ENCODE results near the gene TNRC6C.
"Not testable (repeated sequence)": the region's sequence is repeated elsewhere in the genome, so short reads cannot be mapped to it uniquely, and the experiment has no call there.

The TNRC6C gene

DNA sequence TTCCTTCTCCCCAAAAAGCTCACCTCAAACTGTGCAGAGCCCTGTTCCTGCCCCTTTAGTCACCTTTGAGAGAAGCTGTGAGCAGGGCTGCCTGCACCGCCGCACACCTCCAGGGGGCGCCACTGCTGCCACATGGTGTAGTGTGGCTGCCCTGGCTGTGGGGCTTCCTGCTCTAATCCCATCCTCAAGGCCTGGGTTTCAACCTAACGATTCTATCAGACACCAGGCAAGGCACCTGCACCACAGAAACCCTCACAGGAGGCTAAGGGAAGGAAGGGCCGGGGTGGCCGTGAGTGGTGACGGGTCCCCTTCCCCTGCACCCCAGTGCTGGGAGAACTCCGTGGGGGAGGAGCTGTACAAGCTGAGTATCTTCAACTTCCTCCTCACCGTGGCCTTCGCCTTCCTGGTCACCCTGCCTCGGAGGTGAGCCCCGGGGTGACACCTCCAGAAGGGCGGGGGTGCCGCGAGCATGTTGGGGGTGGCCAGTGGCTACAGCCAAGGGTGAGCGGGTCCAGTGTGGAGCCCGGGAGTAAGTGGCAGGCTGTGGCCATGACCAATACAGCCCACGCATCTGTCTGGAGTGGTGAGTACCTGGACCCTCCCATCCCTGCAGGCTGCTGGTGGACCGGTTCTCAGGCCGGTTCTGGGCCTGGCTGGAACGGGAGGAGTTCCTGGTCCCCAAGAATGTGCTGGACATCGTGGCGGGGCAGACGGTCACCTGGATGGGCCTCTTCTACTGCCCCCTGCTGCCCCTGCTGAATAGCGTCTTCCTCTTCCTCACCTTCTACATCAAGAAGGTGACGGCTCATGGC lies 179.1 kb downstream of the TNRC6C start:
- peak; percentile 67 for DNase-seq (ENCODE audit: low spot score)

- DNase-seq (ENCODE audit: low spot score): no peak
Observed at GRCh38 chr17:78138204-78139060, 179.9 kb downstream of the TNRC6C start.

- DNase-seq (ENCODE audit: low spot score): not testable (repeated sequence)
Observed at GRCh38 chr17:78139861-78140168, 181.3 kb downstream of the TNRC6C start.

GRCh38 chr17:78140169-78141051 lies 181.9 kb downstream of the TNRC6C start:
- DNase-seq (ENCODE audit: low spot score): peak; percentile 99

DNA sequence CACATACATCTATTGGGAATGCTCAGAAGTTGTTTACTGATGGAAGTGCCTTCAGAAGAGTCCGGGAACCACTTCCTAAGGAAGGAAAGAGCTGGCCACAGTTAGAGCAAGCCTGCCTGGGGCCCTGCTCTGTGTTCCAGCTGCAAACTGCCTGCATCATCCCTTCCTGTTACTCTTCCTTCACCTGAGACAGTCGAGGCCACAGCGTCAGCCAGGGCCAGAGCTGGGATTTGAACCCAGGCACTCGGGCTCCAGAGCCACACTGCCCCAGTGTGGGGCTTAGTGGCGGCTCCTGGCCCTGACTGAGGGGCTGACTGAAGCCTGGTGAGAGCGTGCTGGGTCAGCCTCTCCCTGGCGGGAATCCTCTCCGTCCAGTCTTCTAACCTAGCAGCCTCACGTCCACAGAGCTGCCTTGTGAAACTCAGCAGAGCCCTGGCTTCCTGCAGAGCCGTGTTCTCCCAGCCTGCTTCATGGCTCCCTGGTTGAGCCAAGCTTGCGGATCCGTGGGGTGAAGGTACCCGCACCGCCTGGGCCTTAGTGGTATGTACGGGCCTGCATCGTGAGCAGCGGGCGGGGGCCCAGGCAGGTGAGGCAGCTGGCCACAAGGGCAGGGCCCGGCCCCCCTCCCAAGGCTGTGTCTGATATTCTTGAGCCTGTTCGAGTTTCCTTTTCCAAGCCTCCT lies 183.1 kb downstream of the TNRC6C start:
- DNase-seq (ENCODE audit: low spot score): no peak

- no peak for DNase-seq (ENCODE audit: low spot score)
Observed at GRCh38 chr17:78142119-78142861, 183.8 kb downstream of the TNRC6C start.

DNA sequence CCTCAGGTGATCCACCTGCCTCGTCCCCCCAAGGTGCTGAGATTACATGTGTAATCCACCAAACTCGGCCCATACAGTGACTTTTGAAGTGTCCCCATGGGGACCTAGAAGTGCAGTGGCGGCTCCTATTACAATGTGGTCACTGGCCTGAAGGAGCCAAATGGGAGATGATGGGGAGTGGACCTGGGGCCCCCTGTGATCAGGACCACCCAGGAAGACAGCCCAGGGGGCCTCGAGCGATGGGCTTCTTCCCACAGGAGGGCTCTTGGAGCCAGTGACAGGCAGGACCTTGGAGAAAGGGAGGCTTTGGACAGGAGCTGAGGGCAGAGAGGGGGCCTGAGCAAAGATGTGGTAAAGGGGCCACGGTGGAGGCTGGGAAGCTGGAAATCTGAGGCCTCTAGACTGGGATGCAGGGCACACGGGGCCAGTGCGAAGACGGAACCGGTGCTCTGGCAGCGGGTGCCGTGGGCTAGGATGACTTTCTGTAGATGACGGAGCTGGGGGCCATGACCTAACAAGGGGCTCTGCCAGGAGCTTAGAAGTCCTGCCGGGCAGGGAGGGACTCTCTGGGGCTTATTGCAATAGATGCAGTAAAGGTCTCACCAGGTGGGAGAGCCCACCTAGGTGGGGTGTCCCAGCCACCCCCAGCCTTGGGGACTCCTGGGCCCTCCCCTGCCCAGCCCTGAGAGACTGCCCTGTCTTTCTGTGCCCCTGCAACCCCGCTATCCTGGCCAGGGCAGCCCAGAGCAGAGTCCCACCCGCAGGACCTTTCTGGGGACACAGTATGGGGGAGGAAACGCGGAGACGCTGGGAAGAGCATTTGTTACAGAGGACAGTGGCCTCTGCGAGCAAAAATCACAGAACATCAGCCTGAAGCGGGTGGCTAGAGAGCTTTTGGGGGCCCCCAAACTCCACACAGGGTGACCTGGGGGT lies 185.0 kb downstream of the TNRC6C start:
- no peak for DNase-seq (ENCODE audit: low spot score)

DNA sequence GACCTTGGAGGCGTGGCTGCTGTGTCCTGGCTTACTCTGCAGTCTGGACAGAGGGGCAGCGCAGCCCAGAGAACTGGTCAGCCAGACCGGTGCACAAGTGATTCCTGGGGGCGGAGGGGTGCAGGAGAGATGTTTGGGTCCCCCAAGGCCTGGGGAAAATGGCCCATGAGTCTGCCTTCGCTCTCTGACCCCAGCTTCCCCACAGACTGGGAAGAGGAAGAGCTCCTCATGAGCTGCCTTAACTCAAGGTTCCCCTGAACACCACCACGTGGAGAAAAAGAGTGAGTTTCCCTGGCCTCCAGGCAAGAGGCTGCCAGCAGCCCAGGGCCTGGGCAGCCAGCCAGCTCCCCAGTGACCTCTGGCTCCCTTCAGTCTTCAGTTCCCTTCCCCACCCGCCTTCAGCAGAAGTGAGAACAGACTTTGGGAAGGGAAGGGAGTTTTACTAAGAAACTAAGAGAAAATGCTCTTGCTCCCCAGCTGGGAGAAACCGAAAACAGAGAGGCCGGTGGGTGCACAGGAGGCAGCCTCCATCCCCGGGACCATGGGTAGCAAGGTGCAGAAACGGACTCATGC lies 185.7 kb downstream of the TNRC6C start:
- no peak for DNase-seq (ENCODE audit: low spot score)

DNA sequence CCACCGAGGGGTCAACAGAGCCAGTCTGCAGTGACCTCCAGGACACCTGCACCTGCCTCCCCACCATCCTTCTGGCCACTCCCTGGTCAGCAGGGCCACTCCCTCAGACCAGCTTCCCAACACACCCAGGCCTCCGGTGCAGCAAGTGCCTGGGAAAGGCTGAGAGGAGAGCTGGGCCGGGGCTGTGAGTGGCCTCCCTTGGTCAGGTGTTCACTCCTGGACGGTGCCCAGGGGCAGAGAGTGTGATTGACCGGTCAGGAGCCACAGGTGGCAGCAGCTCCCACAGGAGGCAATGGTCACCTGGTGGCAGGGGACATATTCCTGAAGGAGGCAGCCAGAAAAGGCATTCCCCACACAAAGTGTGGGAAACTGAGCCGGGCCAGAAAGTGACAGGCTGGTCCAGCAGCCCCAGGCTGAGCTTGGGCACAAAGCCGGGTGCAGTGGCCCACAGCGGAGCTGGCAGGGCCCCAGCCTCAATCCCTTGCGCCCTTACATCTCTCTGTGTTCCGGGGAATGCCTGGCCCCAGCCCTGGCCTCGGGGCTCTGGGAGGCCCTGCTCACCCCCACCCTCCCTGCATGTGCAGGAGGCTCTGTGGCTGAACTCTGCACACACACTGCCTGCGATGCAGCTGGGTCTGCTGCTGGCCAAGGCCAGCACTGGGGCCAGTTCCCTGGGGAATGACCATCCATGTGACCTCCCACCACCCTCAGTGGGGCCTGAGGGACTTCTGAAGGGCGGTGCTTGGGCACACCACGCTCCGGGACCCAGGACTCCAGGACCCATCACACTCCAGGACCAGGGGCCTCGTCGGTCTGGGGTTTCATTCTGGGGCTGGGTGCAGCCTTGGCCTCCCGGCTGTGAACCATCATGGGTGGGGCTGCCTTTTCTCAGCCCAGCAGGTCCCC lies 186.5 kb downstream of the TNRC6C start:
- no peak for DNase-seq (ENCODE audit: low spot score)

DNA sequence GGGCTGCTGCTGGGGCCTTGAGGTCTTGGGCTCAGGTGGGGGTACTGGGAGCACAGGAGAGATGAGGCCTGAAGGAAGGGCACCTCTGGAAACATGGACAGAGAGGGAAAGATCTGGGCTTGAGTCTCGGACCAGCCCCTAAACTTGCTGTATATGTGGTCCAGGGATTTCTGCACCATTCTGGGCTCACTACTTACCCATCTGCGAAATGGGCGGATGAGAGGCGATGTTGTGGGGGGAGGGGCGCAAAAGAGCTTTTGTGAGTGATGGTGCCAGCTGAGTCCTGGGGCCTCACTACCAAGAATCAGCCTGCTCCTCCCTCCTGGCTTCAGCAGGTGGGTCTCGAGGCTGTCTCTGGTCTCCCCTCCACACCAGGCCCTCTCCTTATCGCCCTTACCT lies 188.0 kb downstream of the TNRC6C start:
- no peak for DNase-seq (ENCODE audit: low spot score)

- no peak for DNase-seq (ENCODE audit: low spot score)
Observed at GRCh38 chr17:78146881-78147280, 188.4 kb downstream of the TNRC6C start.

DNA sequence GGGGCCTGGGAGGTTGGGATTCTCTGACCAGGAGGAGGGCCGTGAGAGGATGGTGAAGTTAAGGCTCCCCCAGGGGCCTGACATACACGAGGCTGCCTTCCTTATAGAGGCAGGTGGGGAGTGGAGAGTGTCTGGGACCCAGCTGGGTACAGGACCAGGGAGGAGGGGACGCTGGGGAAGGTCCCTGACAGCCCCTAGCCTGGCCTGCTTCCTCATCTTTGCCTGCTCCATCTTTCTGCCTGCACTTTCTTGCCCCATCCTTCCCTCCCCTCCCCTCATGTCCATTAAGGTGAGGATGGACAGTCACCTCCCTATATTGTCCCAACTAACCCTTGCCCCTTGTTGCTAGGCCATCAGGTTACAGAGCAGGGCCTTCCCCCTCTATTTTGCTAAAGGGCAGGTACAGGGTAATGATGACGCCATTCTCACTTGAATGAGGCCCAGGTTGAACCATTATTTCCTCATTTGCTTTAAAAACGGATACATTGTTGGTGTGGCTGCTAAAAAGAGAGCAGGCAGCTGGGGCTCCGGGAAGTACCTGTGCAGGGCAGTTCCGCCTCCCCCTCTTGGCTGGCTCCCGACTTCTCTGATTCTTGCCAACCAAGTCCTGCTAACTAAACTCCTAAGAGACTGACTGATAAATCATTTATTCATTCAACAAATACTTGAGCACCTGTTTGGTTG lies 189.0 kb downstream of the TNRC6C start:
- DNase-seq (ENCODE audit: low spot score): no peak

DNA sequence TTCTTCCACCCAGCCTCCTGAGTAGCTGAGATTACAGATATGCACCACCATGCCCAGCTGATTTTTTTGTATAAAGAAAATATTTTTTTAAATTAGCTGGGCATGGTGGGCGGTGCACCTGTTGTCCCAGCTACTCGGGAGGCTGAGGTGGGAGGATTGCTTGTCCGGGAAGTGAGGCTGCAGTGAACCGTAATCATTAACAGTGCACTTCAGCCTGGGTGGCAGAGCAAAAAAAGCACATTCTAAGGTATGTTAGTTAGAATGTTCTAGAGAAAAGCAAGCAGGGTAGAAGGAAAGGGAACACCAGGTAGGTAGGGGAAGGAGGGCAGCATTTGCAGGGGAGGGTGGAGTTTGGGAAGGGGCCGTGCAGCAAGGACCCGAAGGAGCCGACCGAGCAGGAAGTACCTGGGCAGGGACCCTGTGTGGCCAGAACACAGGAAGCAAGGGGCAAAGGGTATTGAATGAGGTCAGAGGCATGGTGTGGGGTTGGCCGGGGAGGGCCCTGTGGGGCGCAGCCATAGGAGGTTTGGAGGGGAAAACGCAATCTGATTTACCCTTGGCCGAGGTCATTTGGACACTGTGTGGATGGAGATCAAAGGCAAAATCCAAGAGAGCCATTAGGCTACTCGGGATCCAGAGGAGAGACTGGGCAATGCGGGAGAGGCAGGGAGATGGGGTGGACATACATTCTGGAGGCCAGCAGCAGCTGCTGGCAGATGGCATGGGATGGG lies 189.9 kb downstream of the TNRC6C start:
- no peak for DNase-seq (ENCODE audit: low spot score)

DNA sequence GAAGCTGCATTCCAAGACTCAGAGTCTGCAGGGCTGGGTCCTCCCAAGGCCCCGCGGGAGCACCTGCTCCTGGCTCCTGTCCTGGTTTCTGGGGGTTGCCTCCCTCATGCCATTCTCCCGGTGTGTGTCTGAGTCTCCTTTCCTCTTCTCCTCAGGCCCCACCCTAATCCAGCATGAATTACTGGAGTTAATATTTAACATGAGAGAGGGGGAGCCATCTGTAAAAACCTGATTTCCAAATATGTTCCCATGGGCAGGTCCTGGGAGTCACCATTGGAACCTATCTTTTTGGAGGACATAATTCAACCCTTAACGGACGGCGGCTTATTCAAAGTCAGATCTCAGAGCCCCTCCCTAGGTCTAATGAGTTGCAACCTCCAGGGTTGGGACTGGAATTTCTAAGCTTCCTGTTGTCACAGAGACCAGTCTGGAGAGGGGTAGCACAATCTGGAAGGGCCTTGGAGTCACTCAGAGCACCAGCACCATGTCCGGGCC lies 193.1 kb downstream of the TNRC6C start:
- DNase-seq (ENCODE audit: low spot score): no peak

- DNase-seq (ENCODE audit: low spot score): peak; percentile 39
Observed at GRCh38 chr17:78154903-78155811, 196.7 kb downstream of the TNRC6C start.
